Measurements from ENCODE around the gene PSTPIP1. TPM values are rescaled to one million over a fixed set of nuclear protein-coding genes. Genes with fewer than 3 reads are reported as not detected.
"Not testable (repeated sequence)": the region's sequence is repeated elsewhere in the genome, so short reads cannot be mapped to it uniquely, and the experiment has no call there.

PSTPIP1 gene
- total RNA-seq, 1 donor from 2014 or later = 18.4 TPM

GRCh38 chr15:76954744-76955143 is 40.2 kb upstream of the PSTPIP1 start:
- intact Hi-C loops (cut with DNase I) = no loop called here
- H3K9me3 ChIP-seq = no peaks in the 10 kb centered on the region
- no peaks in the 10 kb centered on the region for H3K27me3 ChIP-seq (ENCODE audit: low read depth)
- ATAC-seq (no peak), DNase-seq (no peak)
- H3K4me1 ChIP-seq = no peaks in the 10 kb centered on the region
- H3K36me3 ChIP-seq = peaks cover 5% of the 10 kb centered on the region
- no peak overlapping the region for H3K4me3 ChIP-seq
- TF ChIP-seq CTCF (IDR thresholded peaks at IDR 0.05) = no peak
- no peak overlapping the region for H3K27ac ChIP-seq

- Histone ChIP-seq H3K27me3 (ENCODE audit: low read depth) (no peaks in the 10 kb centered on the region), H3K27ac (no peak overlapping the region), H3K9me3 (no peaks in the 10 kb centered on the region), H3K4me1 (no peaks in the 10 kb centered on the region), H3K36me3 (no peaks in the 10 kb centered on the region), H3K4me3 (no peak overlapping the region)
- no peak for TF ChIP-seq CTCF (IDR thresholded peaks at IDR 0.05)
- intact Hi-C loops (cut with DNase I) = no loop called here
- ATAC-seq (no peak), DNase-seq (no peak)
Measured at GRCh38 chr15:76961268-76962011, 33.5 kb upstream of the PSTPIP1 start.

- no peak for TF ChIP-seq CTCF (IDR thresholded peaks at IDR 0.05)
- intact Hi-C loops (cut with DNase I) = no loop called here
- DNase-seq (no peak), ATAC-seq (no peak)
- no peaks in the 10 kb centered on the region for H3K4me1 ChIP-seq
- no peaks in the 10 kb centered on the region for H3K27me3 ChIP-seq (ENCODE audit: low read depth)
- no peak overlapping the region for H3K27ac ChIP-seq
- H3K4me3 ChIP-seq = no peak overlapping the region
- no peaks in the 10 kb centered on the region for H3K36me3 ChIP-seq
- no peaks in the 10 kb centered on the region for H3K9me3 ChIP-seq
Measured at GRCh38 chr15:76962337-76963013, 32.5 kb upstream of the PSTPIP1 start.

- no peaks in the 10 kb centered on the region for H3K4me1 ChIP-seq
- no peak for ATAC-seq
- no peak for TF ChIP-seq CTCF (IDR thresholded peaks at IDR 0.05)
Measured at GRCh38 chr15:76963596-76963995, 31.3 kb upstream of the PSTPIP1 start.

GRCh38 chr15:76964157-76964556 is 30.8 kb upstream of the PSTPIP1 start:
- TF ChIP-seq CTCF (IDR thresholded peaks at IDR 0.05) = no peak

More at GRCh38 chr15:76963596-76963995, 31.3 kb upstream of the PSTPIP1 start:
- no peaks in the 10 kb centered on the region for H3K27me3 ChIP-seq (ENCODE audit: low read depth)
- intact Hi-C loops (cut with DNase I) = no loop called here
- H3K4me3 ChIP-seq = no peak overlapping the region
- H3K9me3 ChIP-seq = no peaks in the 10 kb centered on the region
- no peak for DNase-seq
- H3K36me3 ChIP-seq = no peaks in the 10 kb centered on the region
- H3K27ac ChIP-seq = no peak overlapping the region

GRCh38 chr15:76966051-76966450 is 28.9 kb upstream of the PSTPIP1 start:
- H3K27ac ChIP-seq; H3K4me3 ChIP-seq; ATAC-seq; DNase-seq; H3K9me3 ChIP-seq; H3K27me3 ChIP-seq (ENCODE audit: low read depth); H3K4me1 ChIP-seq; intact Hi-C loops (cut with DNase I); H3K36me3 ChIP-seq: not testable (repeated sequence)

More at GRCh38 chr15:76964157-76964556, 30.8 kb upstream of the PSTPIP1 start:
- ATAC-seq (no peak), DNase-seq (no peak)
- intact Hi-C loops (cut with DNase I) = no loop called here
- Histone ChIP-seq H3K36me3 (no peaks in the 10 kb centered on the region), H3K4me3 (no peak overlapping the region), H3K4me1 (no peaks in the 10 kb centered on the region), H3K9me3 (no peaks in the 10 kb centered on the region), H3K27me3 (ENCODE audit: low read depth) (no peaks in the 10 kb centered on the region), H3K27ac (no peak overlapping the region)
